ENCODE measurements around the gene TMIE. TPM values are rescaled to one million over a fixed set of nuclear protein-coding genes. Genes with fewer than 3 reads are reported as not detected.

The TMIE gene
- total RNA-seq, 1 experiment from 2014 or later: 1.1 TPM

- TF ChIP-seq POLR2AphosphoS5 (IDR thresholded peaks at IDR 0.05; ENCODE audit: low read depth, low read length) (no peak), CTCF (IDR thresholded peaks at IDR 0.05) (no peak), REST (IDR thresholded peaks at IDR 0.05; ENCODE audit: insufficient read depth in 1 of 2, low read depth in 2 of 2, low read length in 1 of 2) (no peak), TCF7L2 (IDR thresholded peaks at IDR 0.05; ENCODE audit: low read depth, low read length) (no peak), SIN3A (IDR thresholded peaks at IDR 0.05; ENCODE audit: borderline replicate concordance, insufficient read depth, low read depth, low read length) (no peak)
- intact Hi-C loops (cut with micrococcal nuclease; ENCODE audit: unreplicated experiment): no loop called here
Observed at GRCh38 chr3:46675426-46675825, 25.8 kb upstream of the TMIE start.

GRCh38 chr3:46675843-46676567, 25.2 kb upstream of the TMIE start:
- TF ChIP-seq SIN3A (IDR thresholded peaks at IDR 0.05; ENCODE audit: borderline replicate concordance, insufficient read depth, low read depth, low read length) (no peak), TCF7L2 (IDR thresholded peaks at IDR 0.05; ENCODE audit: low read depth, low read length) (no peak), CTCF (IDR thresholded peaks at IDR 0.05) (no peak), REST (IDR thresholded peaks at IDR 0.05; ENCODE audit: insufficient read depth in 1 of 2, low read depth in 2 of 2, low read length in 1 of 2) (no peak), POLR2AphosphoS5 (IDR thresholded peaks at IDR 0.05; ENCODE audit: low read depth, low read length) (no peak)
- BruUV-seq (replicated peaks): no TSS peak
- H3K36me3 ChIP-seq (ENCODE audit: control insufficient read depth, insufficient read depth, low read length): no peaks in the 10 kb centered on the region
- no peak for DNase-seq (ENCODE audit: low read depth, low spot score)
- in situ Hi-C loops (cut with HindIII; ENCODE audit: low pct_unique_long_range_greater_than_20kb, low sequenced_read_pairs): no loop called here
- ChIA-PET CTCF (no interaction called here), POLR2A (no interaction called here)
- intact Hi-C loops (cut with micrococcal nuclease; ENCODE audit: unreplicated experiment): no loop called here
- no peaks in the 10 kb centered on the region for H3K9me3 ChIP-seq (ENCODE audit: control insufficient read depth, insufficient read depth, low read depth, low read length)
- H3K4me3 ChIP-seq (ENCODE audit: low read depth in 2 of 2, low read length in 2 of 2): no peak overlapping the region
- H3K27me3 ChIP-seq (ENCODE audit: control insufficient read depth, insufficient read depth, low read length): no peaks in the 10 kb centered on the region
- no peaks in the 10 kb centered on the region for H3K4me1 ChIP-seq (ENCODE audit: control insufficient read depth, insufficient read depth, low read length)
- no peak overlapping the region for H3K27ac ChIP-seq (ENCODE audit: low read length)
- ATAC-seq: no peak

More at GRCh38 chr3:46675426-46675825, 25.8 kb upstream of the TMIE start:
- Histone ChIP-seq H3K36me3 (ENCODE audit: control insufficient read depth, insufficient read depth, low read length) (no peaks in the 10 kb centered on the region), H3K9me3 (ENCODE audit: control insufficient read depth, insufficient read depth, low read depth, low read length) (no peaks in the 10 kb centered on the region), H3K4me1 (ENCODE audit: control insufficient read depth, insufficient read depth, low read length) (no peaks in the 10 kb centered on the region), H3K4me3 (ENCODE audit: low read depth in 2 of 2, low read length in 2 of 2) (no peak overlapping the region), H3K27me3 (ENCODE audit: control insufficient read depth, insufficient read depth, low read length) (no peaks in the 10 kb centered on the region), H3K27ac (ENCODE audit: low read length) (no peak overlapping the region)
- in situ Hi-C loops (cut with HindIII; ENCODE audit: low pct_unique_long_range_greater_than_20kb, low sequenced_read_pairs): no loop called here
- ATAC-seq (no peak), DNase-seq (ENCODE audit: low read depth, low spot score) (no peak)
- ChIA-PET POLR2A (no interaction called here), CTCF (no interaction called here)
- BruUV-seq (replicated peaks): no TSS peak
